ENCODE data around the gene TTC34.

DNA sequence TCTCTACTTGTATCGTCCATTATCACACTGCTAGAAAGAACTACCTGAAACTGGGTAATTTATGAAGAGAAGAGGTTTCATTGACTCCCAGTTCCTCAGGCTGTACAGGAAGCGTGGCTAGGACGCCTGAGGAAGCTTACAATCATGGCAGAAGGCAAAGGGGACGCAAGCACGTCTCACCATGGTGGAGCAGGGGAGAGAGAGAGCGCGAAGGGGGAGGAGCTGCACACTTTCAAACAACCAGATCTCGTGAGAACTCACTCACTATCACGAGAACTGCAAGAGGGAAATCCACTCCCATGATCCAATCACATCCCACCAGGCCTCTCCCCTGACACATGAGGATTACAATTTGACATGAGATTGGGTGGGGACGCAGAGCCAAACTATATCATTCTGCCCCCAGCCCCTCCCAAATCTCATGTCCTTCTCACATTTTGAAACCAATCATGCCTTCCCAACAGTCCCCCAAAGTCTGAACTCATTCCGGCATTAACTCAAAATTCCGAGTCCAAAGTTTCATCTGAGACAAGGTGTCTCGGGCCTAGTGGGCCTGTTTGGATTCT, 176.7 kb downstream of the TTC34 start:
- TF ChIP-seq POLR2A (IDR thresholded peaks at IDR 0.05; ENCODE audit: low read length), result no peak
- no peak for TF ChIP-seq GATA1 (IDR thresholded peaks at IDR 0.05; ENCODE audit: low read depth, low read length)
